Measurements from ENCODE around the gene MAP2.

Gene MAP2

DNA sequence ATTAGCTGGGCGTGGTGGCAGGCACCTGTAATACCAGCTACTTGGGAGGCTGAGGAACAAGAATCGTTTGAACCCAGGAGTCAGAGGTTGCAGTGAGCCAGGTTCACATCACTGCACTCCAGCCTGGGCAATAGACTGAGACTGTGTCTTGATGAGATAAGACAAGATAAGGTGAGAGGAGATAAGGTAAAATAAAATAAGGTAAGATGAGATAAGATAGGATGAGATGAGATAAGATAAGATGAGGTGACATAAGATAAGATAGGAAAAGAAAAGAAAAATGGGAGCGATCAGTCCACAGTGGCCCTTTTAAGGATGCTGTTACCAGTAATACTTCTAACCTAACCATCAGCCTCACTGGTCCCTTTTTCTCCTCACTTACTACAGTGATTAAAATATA is 213.4 kb downstream of the MAP2 start:
- Histone ChIP-seq H3K4ac (ENCODE audit: low read depth, low read length) (no peak overlapping the region), H3K4me2 (ENCODE audit: low read length) (no peak overlapping the region), H3K36me3 (ENCODE audit: control insufficient read depth, insufficient read depth, low read length) (no peaks in the 10 kb centered on the region), H3K56ac (ENCODE audit: low read length) (no peak overlapping the region), H3K27ac (ENCODE audit: low read depth, low read length) (no peak overlapping the region), H2BK5ac (ENCODE audit: low read length) (no peak overlapping the region), H3K23ac (ENCODE audit: low read length) (no peak overlapping the region), H3K79me1 (ENCODE audit: low read length) (no peaks in the 10 kb centered on the region), H3K79me2 (ENCODE audit: control insufficient read depth, insufficient read depth, low read length) (no peaks in the 10 kb centered on the region), H3K4me1 (ENCODE audit: control insufficient read depth, low read depth, low read length) (peaks cover 1% of the 10 kb centered on the region), H2BK15ac (replicated peaks; ENCODE audit: low read depth) (no peak overlapping the region), H2AK5ac (ENCODE audit: low read length) (no peak overlapping the region), H3K18ac (ENCODE audit: low read length) (no peak overlapping the region), H2BK120ac (ENCODE audit: low read depth, low read length) (no peak overlapping the region), H3K9ac (ENCODE audit: low read length) (no peak overlapping the region), H3K27me3 (ENCODE audit: insufficient read depth, low read length, poor library complexity) (no peaks in the 10 kb centered on the region), H3K4me3 (ENCODE audit: low read length) (no peak overlapping the region), H4K5ac (ENCODE audit: low read length) (no peak overlapping the region), H4K8ac (ENCODE audit: low read depth, low read length) (no peak overlapping the region)
- DNase-seq = peak; percentile 71
- no CpG with 5 or more reads among the region's 3 CpGs for WGBS (ENCODE audit: extremely low coverage, insufficient coverage, low lambda C conversion rate)

DNA sequence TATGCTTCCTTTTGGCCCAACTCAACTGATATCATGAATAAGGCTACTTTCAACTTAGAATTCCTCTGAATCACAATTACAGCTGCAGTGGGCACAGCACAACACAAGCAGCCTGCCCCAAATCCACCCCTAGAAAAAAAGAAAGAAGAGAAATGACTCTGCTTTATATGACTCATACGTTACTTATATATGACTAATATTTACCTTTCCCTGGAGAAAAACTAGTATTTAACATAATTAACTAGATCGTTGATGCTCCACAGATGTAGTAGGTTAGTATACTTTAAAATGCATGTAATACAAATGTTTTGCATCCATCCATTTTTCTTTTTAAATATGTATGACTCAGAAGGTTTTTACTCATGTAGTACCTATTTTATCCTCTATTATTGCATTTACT is 214.5 kb downstream of the MAP2 start:
- WGBS (ENCODE audit: extremely low coverage, insufficient coverage, low lambda C conversion rate) = no CpG with 5 or more reads among the region's 2 CpGs
- Histone ChIP-seq H3K36me3 (ENCODE audit: control insufficient read depth, insufficient read depth, low read length) (no peaks in the 10 kb centered on the region), H3K23ac (ENCODE audit: low read length) (no peak overlapping the region), H4K8ac (ENCODE audit: low read depth, low read length) (no peak overlapping the region), H3K9ac (ENCODE audit: low read length) (no peak overlapping the region), H3K27ac (ENCODE audit: low read depth, low read length) (no peak overlapping the region), H2AK5ac (ENCODE audit: low read length) (no peak overlapping the region), H2BK120ac (ENCODE audit: low read depth, low read length) (no peak overlapping the region), H3K56ac (ENCODE audit: low read length) (no peak overlapping the region), H3K4ac (ENCODE audit: low read depth, low read length) (no peak overlapping the region), H3K4me1 (ENCODE audit: control insufficient read depth, low read depth, low read length) (peaks cover 1% of the 10 kb centered on the region), H3K4me2 (ENCODE audit: low read length) (no peak overlapping the region), H2BK5ac (ENCODE audit: low read length) (no peak overlapping the region), H3K79me2 (ENCODE audit: control insufficient read depth, insufficient read depth, low read length) (no peaks in the 10 kb centered on the region), H2BK15ac (replicated peaks; ENCODE audit: low read depth) (no peak overlapping the region), H3K18ac (ENCODE audit: low read length) (no peak overlapping the region), H3K27me3 (ENCODE audit: insufficient read depth, low read length, poor library complexity) (no peaks in the 10 kb centered on the region), H3K4me3 (ENCODE audit: low read length) (no peak overlapping the region), H4K5ac (ENCODE audit: low read length) (no peak overlapping the region), H3K79me1 (ENCODE audit: low read length) (no peaks in the 10 kb centered on the region)
- no peak for DNase-seq

GRCh38 chr2:209640358-209640757 is 216.5 kb downstream of the MAP2 start:
- H3K79me2 ChIP-seq (ENCODE audit: control insufficient read depth, insufficient read depth, low read length) = no peaks in the 10 kb centered on the region
- H2BK5ac ChIP-seq (ENCODE audit: low read length) = no peak overlapping the region
- no peak overlapping the region for H3K18ac ChIP-seq (ENCODE audit: low read length)
- H2AK5ac ChIP-seq (ENCODE audit: low read length) = no peak overlapping the region
- H4K8ac ChIP-seq (ENCODE audit: low read depth, low read length) = no peak overlapping the region
- no peak overlapping the region for H3K23ac ChIP-seq (ENCODE audit: low read length)
- H2BK15ac ChIP-seq (replicated peaks; ENCODE audit: low read depth) = no peak overlapping the region
- H3K27ac ChIP-seq (ENCODE audit: low read depth, low read length) = no peak overlapping the region
- DNase-seq = no peak
- no peak overlapping the region for H4K5ac ChIP-seq (ENCODE audit: low read length)
- no peak overlapping the region for H3K56ac ChIP-seq (ENCODE audit: low read length)
- no peaks in the 10 kb centered on the region for H3K27me3 ChIP-seq (ENCODE audit: insufficient read depth, low read length, poor library complexity)
- no peak overlapping the region for H3K4me3 ChIP-seq (ENCODE audit: low read length)
- no peaks in the 10 kb centered on the region for H3K79me1 ChIP-seq (ENCODE audit: low read length)
- peaks cover 1% of the 10 kb centered on the region for H3K4me1 ChIP-seq (ENCODE audit: control insufficient read depth, low read depth, low read length)
- no peak overlapping the region for H2BK120ac ChIP-seq (ENCODE audit: low read depth, low read length)
- no CpG with 5 or more reads among the region's 2 CpGs for WGBS (ENCODE audit: extremely low coverage, insufficient coverage, low lambda C conversion rate)
- no peaks in the 10 kb centered on the region for H3K36me3 ChIP-seq (ENCODE audit: control insufficient read depth, insufficient read depth, low read length)
- H3K9ac ChIP-seq (ENCODE audit: low read length) = no peak overlapping the region
- no peak overlapping the region for H3K4me2 ChIP-seq (ENCODE audit: low read length)
- H3K4ac ChIP-seq (ENCODE audit: low read depth, low read length) = no peak overlapping the region

DNA sequence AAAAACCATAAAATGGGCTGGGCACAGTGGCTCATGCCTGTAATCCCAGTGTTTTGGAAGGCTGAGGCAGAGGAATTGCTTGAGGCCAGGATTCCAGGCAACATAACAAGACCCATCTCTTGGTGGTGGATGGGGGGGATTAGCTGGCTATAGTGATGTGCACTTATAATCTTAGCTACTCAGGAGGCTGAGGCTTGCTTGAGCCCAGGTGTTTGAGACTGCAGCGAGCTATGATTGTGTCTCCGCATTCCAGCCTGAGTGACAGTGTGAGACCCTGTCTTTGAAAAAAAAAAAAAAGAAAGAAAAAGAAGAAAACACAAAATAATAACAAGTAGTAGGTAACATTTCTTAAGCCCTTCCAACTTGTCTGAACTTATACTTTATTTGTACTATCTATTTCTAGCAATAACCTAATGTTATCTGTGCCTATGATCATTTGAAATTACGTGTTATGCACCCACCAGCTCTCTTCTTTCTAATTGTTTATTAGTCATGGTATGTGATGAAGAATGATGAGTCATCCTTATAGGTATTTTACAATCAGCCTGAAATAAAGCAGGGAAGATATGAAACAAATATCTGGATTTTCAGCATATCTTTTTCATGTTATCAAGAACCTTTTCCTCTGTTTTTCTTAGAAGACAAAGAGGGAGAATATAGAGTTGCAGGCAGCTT is 218.4 kb downstream of the MAP2 start:
- no peak overlapping the region for H3K56ac ChIP-seq (ENCODE audit: low read length)
- H3K18ac ChIP-seq (ENCODE audit: low read length) = peak overlapping the region; percentile 75
- H3K36me3 ChIP-seq (ENCODE audit: control insufficient read depth, insufficient read depth, low read length) = no peaks in the 10 kb centered on the region
- H3K27me3 ChIP-seq (ENCODE audit: insufficient read depth, low read length, poor library complexity) = no peaks in the 10 kb centered on the region
- H3K4me1 ChIP-seq (ENCODE audit: control insufficient read depth, low read depth, low read length) = peaks cover 1% of the 10 kb centered on the region
- no peak overlapping the region for H2BK5ac ChIP-seq (ENCODE audit: low read length)
- H3K23ac ChIP-seq (ENCODE audit: low read length) = no peak overlapping the region
- no peak overlapping the region for H4K5ac ChIP-seq (ENCODE audit: low read length)
- no CpG with 5 or more reads among the region's 3 CpGs for WGBS (ENCODE audit: extremely low coverage, insufficient coverage, low lambda C conversion rate)
- no peaks in the 10 kb centered on the region for H3K79me2 ChIP-seq (ENCODE audit: control insufficient read depth, insufficient read depth, low read length)
- no peaks in the 10 kb centered on the region for H3K79me1 ChIP-seq (ENCODE audit: low read length)
- no peak overlapping the region for H3K4ac ChIP-seq (ENCODE audit: low read depth, low read length)
- no peak overlapping the region for H2BK15ac ChIP-seq (replicated peaks; ENCODE audit: low read depth)
- peak; percentile 16 for DNase-seq
- no peak overlapping the region for H3K4me3 ChIP-seq (ENCODE audit: low read length)
- no peak overlapping the region for H2AK5ac ChIP-seq (ENCODE audit: low read length)
- H4K8ac ChIP-seq (ENCODE audit: low read depth, low read length) = no peak overlapping the region
- no peak overlapping the region for H2BK120ac ChIP-seq (ENCODE audit: low read depth, low read length)
- no peak overlapping the region for H3K27ac ChIP-seq (ENCODE audit: low read depth, low read length)
- no peak overlapping the region for H3K9ac ChIP-seq (ENCODE audit: low read length)
- H3K4me2 ChIP-seq (ENCODE audit: low read length) = no peak overlapping the region

GRCh38 chr2:209644842-209645241 is 221.0 kb downstream of the MAP2 start:
- DNase-seq = no peak

GRCh38 chr2:209648714-209649113 is 224.9 kb downstream of the MAP2 start:
- no peak overlapping the region for H2BK120ac ChIP-seq (ENCODE audit: low read depth, low read length)
- WGBS (ENCODE audit: extremely low coverage, insufficient coverage, low lambda C conversion rate) = no CpG with 5 or more reads among the region's 3 CpGs
- no peaks in the 10 kb centered on the region for H3K4me1 ChIP-seq (ENCODE audit: control insufficient read depth, low read depth, low read length)
- no peak overlapping the region for H3K23ac ChIP-seq (ENCODE audit: low read length)
- H3K79me1 ChIP-seq (ENCODE audit: low read length) = no peaks in the 10 kb centered on the region
- no peak overlapping the region for H3K9ac ChIP-seq (ENCODE audit: low read length)
- no peaks in the 10 kb centered on the region for H3K79me2 ChIP-seq (ENCODE audit: control insufficient read depth, insufficient read depth, low read length)
- H2BK15ac ChIP-seq (replicated peaks; ENCODE audit: low read depth) = no peak overlapping the region
- no peak overlapping the region for H3K4me3 ChIP-seq (ENCODE audit: low read length)
- no peak overlapping the region for H4K5ac ChIP-seq (ENCODE audit: low read length)
- H4K8ac ChIP-seq (ENCODE audit: low read depth, low read length) = no peak overlapping the region
- no peak overlapping the region for H2BK5ac ChIP-seq (ENCODE audit: low read length)
- no peaks in the 10 kb centered on the region for H3K27me3 ChIP-seq (ENCODE audit: insufficient read depth, low read length, poor library complexity)
- peak; percentile 33 for DNase-seq
- H3K18ac ChIP-seq (ENCODE audit: low read length) = no peak overlapping the region
- no peak overlapping the region for H3K27ac ChIP-seq (ENCODE audit: low read depth, low read length)
- H3K4me2 ChIP-seq (ENCODE audit: low read length) = no peak overlapping the region
- H3K36me3 ChIP-seq (ENCODE audit: control insufficient read depth, insufficient read depth, low read length) = no peaks in the 10 kb centered on the region
- H2AK5ac ChIP-seq (ENCODE audit: low read length) = no peak overlapping the region
- H3K56ac ChIP-seq (ENCODE audit: low read length) = no peak overlapping the region
- H3K4ac ChIP-seq (ENCODE audit: low read depth, low read length) = no peak overlapping the region

More at GRCh38 chr2:209644842-209645241, 221.0 kb downstream of the MAP2 start:
- H4K5ac ChIP-seq (ENCODE audit: low read length) = no peak overlapping the region
- H3K4me2 ChIP-seq (ENCODE audit: low read length) = no peak overlapping the region
- no peak overlapping the region for H4K8ac ChIP-seq (ENCODE audit: low read depth, low read length)
- H2AK5ac ChIP-seq (ENCODE audit: low read length) = no peak overlapping the region
- H3K36me3 ChIP-seq (ENCODE audit: control insufficient read depth, insufficient read depth, low read length) = no peaks in the 10 kb centered on the region
- no peak overlapping the region for H3K9ac ChIP-seq (ENCODE audit: low read length)
- no peak overlapping the region for H2BK5ac ChIP-seq (ENCODE audit: low read length)
- H2BK120ac ChIP-seq (ENCODE audit: low read depth, low read length) = no peak overlapping the region
- no peak overlapping the region for H3K4ac ChIP-seq (ENCODE audit: low read depth, low read length)
- no peak overlapping the region for H3K56ac ChIP-seq (ENCODE audit: low read length)
- no peak overlapping the region for H2BK15ac ChIP-seq (replicated peaks; ENCODE audit: low read depth)
- no peaks in the 10 kb centered on the region for H3K79me1 ChIP-seq (ENCODE audit: low read length)
- H3K4me1 ChIP-seq (ENCODE audit: control insufficient read depth, low read depth, low read length) = no peaks in the 10 kb centered on the region
- no peaks in the 10 kb centered on the region for H3K27me3 ChIP-seq (ENCODE audit: insufficient read depth, low read length, poor library complexity)
- no peak overlapping the region for H3K27ac ChIP-seq (ENCODE audit: low read depth, low read length)
- H3K18ac ChIP-seq (ENCODE audit: low read length) = no peak overlapping the region
- H3K79me2 ChIP-seq (ENCODE audit: control insufficient read depth, insufficient read depth, low read length) = no peaks in the 10 kb centered on the region
- H3K23ac ChIP-seq (ENCODE audit: low read length) = no peak overlapping the region
- H3K4me3 ChIP-seq (ENCODE audit: low read length) = no peak overlapping the region

Data from mesendoderm (in vitro differentiated cells).